Islet of Langerhans (tissue), 1 donor: ENCODE measurements around the gene CFAP53.

ENCODE experiments used
- FAIRE-seq: peaks from one replicate; lab custom pipeline; 2011; peaks lifted over from hg19 to GRCh38; lab: Jason Lieb, UNC

Gene CFAP53

DNA sequence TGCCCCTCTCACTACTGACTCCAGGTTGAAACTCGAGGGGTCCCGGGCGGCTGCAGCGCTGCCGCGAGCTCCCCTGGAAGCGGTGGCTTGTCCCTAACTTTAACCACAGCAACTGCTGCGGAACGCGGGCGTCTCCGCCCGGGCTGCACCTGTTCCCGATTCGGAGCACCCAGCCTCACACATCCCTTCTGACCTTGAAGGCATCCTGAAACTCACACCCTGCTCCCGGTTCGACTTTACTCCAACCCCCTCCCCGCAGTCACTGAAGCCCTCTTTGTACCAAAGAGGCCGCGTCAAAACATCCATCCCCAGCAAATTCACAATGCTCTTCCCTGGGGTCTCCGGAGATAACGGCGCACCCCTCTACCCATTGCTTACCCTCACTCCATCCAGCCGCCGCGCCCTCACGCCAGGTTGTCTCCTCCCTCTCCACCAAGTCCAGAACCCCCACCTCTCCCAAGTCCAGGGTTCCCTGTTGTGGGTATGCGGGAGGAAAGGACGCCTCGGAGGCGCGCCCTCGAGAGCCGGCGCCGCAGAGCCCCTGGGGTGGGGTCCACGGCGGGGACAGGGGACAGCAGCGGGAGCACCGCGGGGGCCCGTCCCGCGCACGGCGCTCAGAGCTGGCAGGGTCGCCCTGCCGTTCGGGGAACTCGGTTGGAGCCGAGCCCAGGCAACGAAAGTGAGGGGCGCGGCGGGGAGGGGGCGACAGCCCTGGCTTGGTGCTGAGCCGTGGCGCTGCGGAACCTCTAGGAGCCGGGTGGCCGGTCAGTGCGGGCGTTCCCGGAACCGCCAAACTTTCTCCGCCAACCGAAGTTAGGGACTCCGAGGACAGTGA, 72.3 kb downstream of the CFAP53 start:
- FAIRE-seq, result no peak

DNA sequence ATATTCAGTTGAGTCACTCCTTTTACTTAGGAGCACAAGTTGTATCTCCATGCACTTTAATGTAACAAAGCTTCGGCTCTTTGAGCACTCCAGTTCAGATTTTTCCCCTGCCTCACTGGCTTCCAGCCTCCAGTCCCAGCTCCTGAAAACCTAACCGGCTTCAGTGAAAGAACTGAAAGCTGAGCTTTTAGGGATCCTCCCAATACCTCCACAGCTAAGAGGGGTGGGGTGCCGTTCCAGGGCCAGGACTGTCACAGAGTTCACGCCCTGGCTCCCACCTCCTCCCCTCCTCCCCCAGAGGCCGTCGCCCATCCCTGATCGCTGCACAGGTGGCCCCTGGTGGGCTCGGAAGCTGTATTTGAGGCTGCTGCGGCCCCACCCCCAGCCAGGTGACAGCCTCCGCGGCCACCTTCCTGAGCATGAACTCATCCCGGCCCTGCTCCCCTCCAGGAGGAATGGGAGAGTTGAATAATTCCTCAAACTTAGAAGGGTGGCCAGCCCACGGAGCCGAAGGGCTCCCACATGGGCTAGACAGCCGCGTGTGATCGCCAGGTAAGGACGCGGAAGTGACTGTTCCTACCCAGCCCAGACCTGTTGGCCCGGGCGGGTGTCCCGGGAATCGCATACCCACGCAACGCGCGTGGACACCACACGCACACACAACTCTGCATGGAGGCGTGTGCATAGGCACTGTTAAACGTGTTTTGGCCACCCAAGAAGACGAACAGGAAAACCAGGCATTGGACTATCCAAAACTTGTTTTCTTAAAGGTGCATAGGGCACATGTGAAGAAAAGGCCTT, 73.1 kb downstream of the CFAP53 start:
- no peak for FAIRE-seq

DNA sequence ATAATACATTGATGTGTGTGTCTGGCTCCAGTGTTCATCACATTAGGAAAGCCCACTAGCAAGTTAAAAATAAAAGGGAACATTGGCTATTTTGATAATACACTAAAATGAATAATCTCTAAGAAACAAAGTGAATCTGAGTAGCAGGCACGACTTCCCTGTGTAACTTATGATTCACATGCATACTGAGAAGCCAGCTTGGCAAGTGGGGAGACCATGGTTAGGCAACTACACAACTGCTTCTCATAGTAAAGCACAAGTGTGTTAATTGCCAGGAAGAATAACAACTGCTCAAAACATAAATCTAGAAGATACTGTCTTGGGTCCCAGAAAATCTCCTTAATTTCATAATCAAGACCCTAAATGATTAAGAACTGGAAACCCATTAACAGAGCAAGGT, 75.4 kb downstream of the CFAP53 start:
- no peak for FAIRE-seq

- no peak for FAIRE-seq
These were observed 76.1 kb downstream of the CFAP53 start for GRCh38 chr18:50190236-50190635.

GRCh38 chr18:50189160-50189559, 77.1 kb downstream of the CFAP53 start:
- no peak for FAIRE-seq

GRCh38 chr18:50188652-50189051, 77.6 kb downstream of the CFAP53 start:
- no peak for FAIRE-seq

DNA sequence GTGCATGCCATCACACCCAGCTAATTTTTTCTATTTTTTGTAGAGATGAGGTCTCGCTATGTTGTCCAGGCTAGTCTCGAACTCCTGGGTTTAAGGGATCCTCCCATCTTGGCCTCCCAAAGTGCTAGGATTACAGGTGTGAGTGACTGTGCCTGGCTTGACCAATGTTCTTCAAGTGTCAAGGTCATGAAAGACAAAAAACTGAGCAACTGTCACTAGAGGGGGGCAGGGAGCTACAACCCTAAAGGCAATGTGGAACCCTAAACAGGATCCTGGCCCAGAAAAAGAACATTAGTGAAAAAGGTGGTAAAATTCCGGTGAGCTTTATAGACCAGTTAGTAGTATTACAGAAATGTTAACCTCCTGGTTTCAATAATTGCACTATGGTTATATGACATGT, 78.6 kb downstream of the CFAP53 start:
- no peak for FAIRE-seq

DNA sequence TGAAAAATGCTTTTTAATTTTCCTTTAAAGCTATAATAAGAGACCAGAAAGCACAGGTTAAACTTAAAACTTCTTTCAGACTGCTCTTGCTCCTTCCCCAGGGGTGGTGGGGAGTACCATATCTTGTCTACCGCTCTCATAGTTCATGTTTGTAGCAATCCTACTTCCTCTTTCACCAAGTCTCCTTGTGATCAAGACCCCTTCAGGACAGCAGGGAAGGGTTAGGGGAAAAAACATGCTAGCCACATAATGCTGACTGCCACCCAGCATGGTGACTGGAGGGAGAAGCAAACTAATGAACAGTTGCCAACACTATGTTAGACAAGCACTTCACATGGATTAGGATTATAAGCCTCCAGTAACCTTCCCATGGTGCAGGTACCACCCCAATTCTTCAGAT, 79.9 kb downstream of the CFAP53 start:
- no peak for FAIRE-seq

GRCh38 chr18:50183556-50183955, 82.7 kb downstream of the CFAP53 start:
- no peak for FAIRE-seq

GRCh38 chr18:50182511-50182910, 83.8 kb downstream of the CFAP53 start:
- no peak for FAIRE-seq

- no peak for FAIRE-seq
These were observed 84.7 kb downstream of the CFAP53 start for GRCh38 chr18:50181590-50181989.

GRCh38 chr18:50179465-50179864, 86.8 kb downstream of the CFAP53 start:
- no peak for FAIRE-seq

DNA sequence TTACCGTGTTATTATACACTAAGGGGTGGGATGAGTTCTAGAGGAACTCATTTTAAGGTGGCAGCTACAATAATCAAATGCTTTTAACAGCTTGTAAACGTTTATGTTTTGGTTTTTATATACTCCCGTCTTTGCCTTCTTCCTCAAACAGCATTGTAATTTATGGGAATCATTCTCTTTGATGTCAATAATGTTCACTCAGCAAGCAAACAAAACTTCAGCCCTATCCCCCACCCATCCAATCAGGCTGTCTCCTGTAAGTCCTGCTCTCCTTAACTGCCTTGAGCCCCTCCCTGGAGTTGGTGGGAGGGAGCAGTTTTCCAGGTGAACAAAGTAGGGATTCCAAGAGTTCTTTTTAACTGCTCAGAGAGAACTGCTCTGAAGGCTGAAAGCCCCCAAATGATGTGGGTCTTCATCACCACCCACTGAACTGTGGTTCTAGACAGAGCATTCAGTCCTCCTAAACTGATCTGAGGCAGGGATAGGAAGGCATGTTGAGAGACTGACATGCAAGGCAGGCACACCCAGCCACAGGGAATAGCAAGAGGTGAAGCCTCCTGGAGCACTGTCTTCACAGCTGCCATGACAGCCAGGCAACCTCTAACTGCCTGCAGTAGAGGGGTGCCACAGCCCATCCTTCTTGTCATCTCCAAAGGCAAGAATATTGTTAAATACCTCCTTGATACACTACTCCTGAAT, 88.9 kb downstream of the CFAP53 start:
- no peak for FAIRE-seq
